Transverse colon (tissue), 3 donors: Measurements from ENCODE around the gene IPO5.

Source experiments
- CTCF ChIP-seq, 5 experiments: fragments of 200-600 bp in 3 of 5; fragments of 450-650 bp in 2 of 5; sonication (generic) in 3 of 5; IDR thresholded peaks; 1 replicate in 2 of 5; 2 replicates in 3 of 5; pipeline ENCODE4 v1.5.1; 2016 to 2017; ENCODE audit warnings: antibody characterized with exemption in 5 of 5, inconsistent platforms in 3 of 5, mild to moderate bottlenecking in 2 of 5, moderate library complexity in 1 of 5
- POLR2A ChIP-seq: fragments of 450-650 bp; IDR thresholded peaks from one replicate; pipeline ENCODE4 v1.6.1; 2016; ENCODE audit warnings: antibody characterized with exemption, mild to moderate bottlenecking, moderate library complexity

- TF ChIP-seq CTCF (IDR thresholded peaks at IDR 0.05) (no peak), POLR2A (no peak)
Measured at GRCh38 chr13:98007001-98007400, 53.5 kb downstream of the IPO5 start.
